Cerebellar cortex (tissue), 1 donor: Measurements from ENCODE around the gene SLC6A4.
"Not testable (repeated sequence)": the region's sequence is repeated elsewhere in the genome, so short reads cannot be mapped to it uniquely, and the experiment has no call there.

Source experiments
- DNase-seq: peaks from one replicate; pipeline ENCODE4 v3.0.0-alpha.2; 2015; ENCODE audit warnings: low spot score

The SLC6A4 gene

GRCh38 chr17:30238387-30239088 lies 3.0 kb upstream of the SLC6A4 start:
- no peak for DNase-seq

DNA sequence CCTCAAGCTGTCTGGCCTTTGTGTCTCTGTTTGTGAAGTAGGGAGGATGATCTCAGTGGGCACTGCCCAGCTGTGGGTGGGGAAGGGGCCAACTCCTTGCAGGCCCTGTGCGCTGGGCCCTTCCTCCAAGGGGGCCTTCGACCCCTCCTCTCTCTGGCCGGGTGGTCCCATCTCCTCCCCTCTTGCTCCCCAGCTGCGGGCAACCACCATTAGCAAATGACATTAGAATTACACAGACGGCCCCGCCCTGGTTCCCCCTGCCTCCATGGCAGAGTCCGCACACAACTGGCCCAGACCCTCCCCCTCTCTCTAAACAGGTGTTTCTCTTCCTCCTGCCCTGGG lies 2.5 kb upstream of the SLC6A4 start:
- no peak for DNase-seq

GRCh38 chr17:30237296-30238002 lies 2.0 kb upstream of the SLC6A4 start:
- DNase-seq: no peak

- DNase-seq: no peak
These were observed 1.3 kb upstream of the SLC6A4 start for GRCh38 chr17:30236766-30237165.

GRCh38 chr17:30236297-30236624 lies 764 bp upstream of the SLC6A4 start:
- no peak for DNase-seq

DNA sequence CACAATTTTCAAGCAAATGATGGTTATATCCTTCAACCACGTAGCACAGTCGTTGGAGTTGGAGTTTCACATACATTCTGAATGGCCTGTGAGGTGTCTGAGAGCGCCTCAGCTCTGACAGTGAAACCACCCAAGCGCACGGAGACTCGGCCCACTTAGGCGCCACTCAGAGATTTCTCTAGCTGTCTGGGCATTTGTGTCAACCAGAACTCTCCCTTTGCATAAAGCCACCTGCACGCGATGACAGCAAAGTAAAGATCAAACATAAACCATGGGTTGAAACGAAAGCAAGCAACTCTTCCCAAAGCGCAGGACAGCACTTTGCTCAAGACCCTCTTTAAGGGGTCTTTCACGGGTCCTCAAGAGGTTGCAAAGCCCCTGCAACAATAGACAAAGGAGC lies 533 bp downstream of the SLC6A4 start:
- DNase-seq: no peak

- DNase-seq: no peak
These were observed 1.2 kb downstream of the SLC6A4 start for GRCh38 chr17:30234296-30234695.

DNA sequence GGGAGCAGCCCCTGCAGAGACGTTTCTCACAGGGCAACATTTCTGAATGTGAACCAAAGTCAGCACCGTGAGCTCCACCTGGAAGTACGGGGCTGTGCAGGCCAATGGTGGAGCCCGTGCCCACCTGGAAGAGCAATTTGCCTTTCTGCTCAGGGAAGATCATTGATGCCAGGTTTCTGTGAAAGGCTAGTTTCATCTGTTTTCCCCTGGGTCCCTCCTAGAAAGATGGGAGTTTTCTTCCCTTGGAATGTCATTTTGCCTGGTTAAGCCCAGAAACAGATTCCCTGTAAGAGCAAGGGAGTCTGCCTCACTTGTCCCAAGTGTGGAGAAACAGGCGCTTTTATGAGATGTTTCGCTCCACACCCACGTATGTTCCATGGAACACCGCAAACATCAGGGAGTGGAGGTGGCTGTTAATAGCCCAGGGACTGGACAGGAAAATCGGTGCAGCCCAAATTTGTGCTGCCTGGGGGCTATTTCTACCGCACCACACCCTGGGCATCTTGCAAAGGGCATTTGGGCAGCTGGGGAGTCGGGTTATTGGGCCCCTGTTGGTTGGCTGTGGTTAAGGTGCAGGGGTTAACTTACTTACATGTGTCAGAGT lies 2.6 kb downstream of the SLC6A4 start:
- no peak for DNase-seq

DNA sequence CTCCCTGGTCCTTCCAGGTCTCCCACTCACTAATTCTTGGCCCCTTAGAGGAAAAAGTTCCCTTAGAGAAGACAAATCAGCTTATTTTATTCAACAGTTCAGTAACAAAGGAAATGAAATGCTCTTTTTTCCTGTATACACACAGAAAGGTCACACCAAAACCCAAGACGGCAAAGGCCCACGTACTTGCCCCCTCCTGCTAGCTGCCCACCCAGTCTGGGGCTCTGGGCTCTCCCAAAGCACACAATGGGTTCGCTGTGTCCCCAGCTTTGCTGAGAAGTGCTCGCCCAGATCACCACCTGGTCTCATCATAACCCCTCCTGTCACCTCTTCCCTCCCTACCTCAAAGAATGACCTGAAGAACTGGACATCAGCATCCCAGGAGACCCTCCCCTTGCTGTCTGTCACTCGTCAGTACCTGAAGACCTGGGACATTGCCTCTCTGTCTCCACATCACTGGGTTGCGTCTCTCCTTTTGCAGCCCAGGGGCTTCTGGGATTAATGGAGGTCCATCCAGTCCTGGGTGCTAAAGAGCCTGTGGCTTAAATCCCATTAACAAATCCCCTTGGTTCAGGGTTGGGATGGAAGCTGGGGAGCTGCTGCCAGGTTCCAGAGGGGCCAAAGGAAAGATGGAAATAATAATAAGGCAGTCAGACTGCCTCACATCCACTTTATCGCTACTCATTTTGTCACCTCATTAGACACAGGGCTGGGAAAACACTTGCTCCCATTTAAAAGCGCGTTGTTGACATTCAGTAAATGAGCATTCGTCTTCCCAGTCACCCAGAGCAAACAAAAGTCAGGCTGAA lies 3.3 kb downstream of the SLC6A4 start:
- DNase-seq: no peak

GRCh38 chr17:30230596-30231125 lies 4.8 kb downstream of the SLC6A4 start:
- no peak for DNase-seq

GRCh38 chr17:30230009-30230408 lies 5.5 kb downstream of the SLC6A4 start:
- DNase-seq: not testable (repeated sequence)

- DNase-seq: no peak
These were observed 6.5 kb downstream of the SLC6A4 start for GRCh38 chr17:30229012-30229411.

- no peak for DNase-seq
These were observed 7.5 kb downstream of the SLC6A4 start for GRCh38 chr17:30228011-30228410.

- no peak for DNase-seq
These were observed 8.6 kb downstream of the SLC6A4 start for GRCh38 chr17:30226878-30227277.

GRCh38 chr17:30225919-30226553 lies 9.5 kb downstream of the SLC6A4 start:
- no peak for DNase-seq

- no peak for DNase-seq
These were observed 10.4 kb downstream of the SLC6A4 start for GRCh38 chr17:30225112-30225511.

DNA sequence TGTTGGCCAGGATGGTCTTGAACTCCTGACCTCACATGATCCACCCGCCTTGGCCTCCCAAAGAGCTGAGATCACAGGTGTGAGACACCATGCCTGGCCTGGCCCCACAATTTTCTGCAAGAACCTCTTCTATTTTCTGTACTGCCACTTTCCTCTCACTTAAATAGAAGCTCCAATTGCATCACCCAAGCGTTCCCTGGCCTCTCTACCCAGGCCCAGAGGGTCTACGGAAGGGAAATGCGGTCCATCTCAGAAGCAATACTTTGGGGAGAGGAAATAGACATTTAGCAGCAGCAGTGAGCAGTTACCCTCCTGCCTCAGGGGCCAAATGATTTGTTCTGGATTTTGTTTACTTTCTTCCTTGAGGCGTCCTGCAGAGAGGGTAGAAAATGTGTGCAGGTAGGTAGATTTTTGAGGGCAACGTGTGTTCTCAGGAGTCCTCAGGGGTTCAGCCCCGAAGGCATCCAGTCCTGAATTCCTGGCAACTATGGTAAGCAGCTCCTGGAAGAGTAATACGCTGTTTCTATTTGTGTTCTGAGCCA lies 11.0 kb downstream of the SLC6A4 start:
- no peak for DNase-seq

DNA sequence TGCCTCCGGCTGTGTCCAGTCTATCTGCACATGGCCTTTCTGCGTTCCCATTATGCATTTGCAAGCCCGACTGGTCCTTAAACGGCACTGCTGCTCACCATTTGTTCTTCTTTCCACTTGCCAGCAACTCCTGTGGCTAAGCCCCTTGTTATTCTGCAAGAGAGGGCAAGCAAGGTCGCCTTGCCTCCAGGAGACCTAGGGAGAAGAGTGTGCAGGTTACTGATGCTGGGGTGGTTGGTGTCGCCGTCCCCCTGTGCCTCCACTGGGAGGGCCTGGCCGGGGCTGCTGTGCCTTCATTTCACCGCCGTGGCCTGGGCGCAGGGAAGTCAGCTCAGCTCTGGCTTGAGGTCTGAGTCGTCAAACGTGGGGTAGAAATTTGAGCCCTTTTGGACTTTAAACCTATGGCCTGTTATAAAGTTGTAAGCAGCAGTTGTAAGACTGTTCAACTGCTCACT lies 12.7 kb downstream of the SLC6A4 start:
- no peak for DNase-seq

DNA sequence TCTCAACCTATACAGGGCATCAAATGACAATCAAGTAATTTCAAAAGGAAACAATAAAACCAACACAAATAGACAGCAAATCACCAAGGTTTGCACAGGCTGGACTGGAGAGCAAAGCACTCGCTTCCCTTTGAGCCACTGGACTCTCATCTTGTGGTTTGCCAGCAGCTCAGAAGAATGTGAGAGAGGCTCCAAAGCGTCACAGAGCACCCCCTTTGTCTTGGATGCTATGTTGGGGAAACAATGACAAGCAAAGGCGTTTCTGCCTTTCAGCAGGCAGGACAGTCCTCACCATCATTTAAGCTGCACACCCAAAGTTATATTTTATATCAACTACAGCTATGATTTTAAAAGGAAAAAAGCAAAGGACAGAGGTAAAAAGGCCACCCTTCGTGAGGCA lies 13.2 kb downstream of the SLC6A4 start:
- no peak for DNase-seq

- DNase-seq: no peak
These were observed 14.2 kb downstream of the SLC6A4 start for GRCh38 chr17:30221346-30221745.

- DNase-seq: no peak
These were observed 15.1 kb downstream of the SLC6A4 start for GRCh38 chr17:30220414-30220813.

GRCh38 chr17:30219833-30220232 lies 15.7 kb downstream of the SLC6A4 start:
- no peak for DNase-seq
